Anterior cingulate cortex (tissue), 58 donors: ENCODE results near the gene TK2.
"Not testable (repeated sequence)": the region's sequence is repeated elsewhere in the genome, so short reads cannot be mapped to it uniquely, and the experiment has no call there.

Experiments used
- DNase-seq, 58 donors: peaks; one replicate each; lab custom pipeline; 2025; lab: John Stamatoyannopoulos, UW

Gene TK2

GRCh38 chr16:66574531-66574930 is 24.6 kb upstream of the TK2 start:
- no peak for DNase-seq

GRCh38 chr16:66574081-66574480 is 24.2 kb upstream of the TK2 start:
- no peak for DNase-seq

DNA sequence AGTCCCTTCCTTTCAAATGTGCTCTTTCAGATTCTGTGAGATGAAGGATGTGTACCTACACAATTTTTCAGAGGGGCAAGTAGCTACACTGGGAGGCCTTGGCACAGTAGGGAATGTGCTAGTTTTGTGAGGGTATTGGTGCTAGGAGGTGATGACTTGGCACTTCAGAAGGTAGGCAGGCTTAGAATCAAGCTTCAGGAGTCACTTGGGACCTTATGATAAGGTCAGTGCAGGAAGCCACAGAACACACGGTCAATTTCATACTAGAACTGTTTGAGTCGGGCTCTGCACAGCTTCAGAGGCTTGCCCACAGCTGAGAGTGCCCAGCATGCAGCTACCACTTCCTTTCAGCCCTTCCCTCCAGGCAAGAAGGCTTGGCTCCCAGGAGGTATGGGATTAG is 22.4 kb upstream of the TK2 start:
- no peak for DNase-seq

GRCh38 chr16:66569827-66570405 is 20.0 kb upstream of the TK2 start:
- no peak for DNase-seq

DNA sequence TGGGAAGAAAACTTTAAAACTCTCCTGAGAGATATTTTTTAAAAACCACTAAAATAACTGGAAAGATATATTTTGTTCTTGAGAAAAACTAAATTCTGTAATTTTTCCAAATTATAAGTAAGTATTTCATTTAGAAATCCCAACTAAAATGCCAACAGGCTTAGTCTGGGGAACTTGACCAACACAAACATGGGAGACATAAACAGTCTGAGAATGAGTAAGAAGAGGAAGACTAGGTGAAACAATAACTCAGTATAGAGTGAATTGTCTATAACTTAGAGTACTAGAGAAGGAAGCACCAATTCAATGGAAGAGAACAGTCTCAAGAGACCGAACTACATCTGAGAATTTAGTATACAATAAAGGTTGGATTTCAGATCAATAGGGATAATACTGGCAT is 19.2 kb upstream of the TK2 start:
- DNase-seq, result no peak

DNA sequence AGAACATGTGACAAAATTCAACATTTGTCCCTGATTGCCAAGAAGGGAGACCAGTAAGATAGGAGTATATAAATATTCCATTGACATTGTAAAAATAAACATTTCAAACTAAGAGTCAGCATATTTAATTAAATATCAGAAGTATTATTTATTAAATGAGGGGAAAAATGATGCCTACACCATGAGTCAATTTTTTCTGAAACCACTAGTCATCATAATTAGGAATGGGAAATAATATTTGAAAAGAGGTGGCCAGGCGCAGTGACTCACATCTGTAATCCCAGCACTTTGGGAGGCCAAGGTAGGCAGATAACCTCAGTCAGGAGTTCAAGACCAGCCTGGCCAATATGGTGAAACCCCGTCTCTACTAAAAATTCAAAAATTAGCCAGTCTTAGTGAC is 18.4 kb upstream of the TK2 start:
- DNase-seq, result no peak

- not testable (repeated sequence) for DNase-seq
These were observed 17.3 kb upstream of the TK2 start for GRCh38 chr16:66567270-66567669.

DNA sequence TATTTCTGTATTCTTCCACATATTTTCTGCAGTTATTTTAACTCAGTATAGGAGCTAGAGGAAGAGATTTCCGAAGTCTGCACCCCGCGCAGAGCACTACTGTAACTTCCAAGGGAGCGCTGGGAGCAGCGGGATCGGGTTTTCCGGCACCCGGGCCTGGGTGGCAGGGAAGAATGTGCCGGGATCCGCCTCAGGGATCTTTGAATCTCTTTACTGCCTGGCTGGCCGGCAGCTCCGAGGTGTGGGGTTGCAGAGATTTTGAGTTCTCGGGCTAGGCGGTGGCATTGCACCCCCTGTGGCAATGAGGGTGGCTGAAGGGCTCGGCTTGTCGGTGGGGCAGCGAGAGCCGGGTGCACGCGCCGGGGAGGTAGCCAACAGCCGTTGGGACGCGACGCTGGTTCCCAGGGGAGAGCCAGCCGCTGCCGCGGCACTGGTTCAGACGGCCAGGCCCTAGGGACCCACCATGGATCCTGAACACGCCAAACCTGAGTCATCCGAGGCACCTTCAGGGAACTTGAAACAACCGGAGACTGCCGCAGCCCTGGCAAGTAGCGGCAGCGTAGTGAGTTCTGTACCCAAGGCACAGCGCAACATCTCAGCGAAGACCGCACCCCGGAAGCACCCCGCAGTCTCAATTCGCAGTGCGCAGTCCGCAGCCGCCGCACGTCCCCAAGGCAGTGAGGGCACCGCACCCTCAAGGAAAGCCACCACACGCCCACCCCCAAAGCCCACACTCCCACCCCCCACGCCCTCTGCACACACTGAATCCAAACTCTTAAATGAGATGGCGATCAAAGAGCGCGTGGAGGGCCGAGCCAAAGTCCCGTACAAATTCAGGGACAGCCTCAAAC is 16.4 kb upstream of the TK2 start, which contains the start of gene CMTM1:
Gene CMTM1, plus strand, starts transcription at position 389 of the 851 bp plus-strand sequence. Its CDS starts 75 bp downstream, at position 464.
- DNase-seq, result no peak

GRCh38 chr16:66563574-66564334 is 13.8 kb upstream of the TK2 start:
- no peak for DNase-seq

DNA sequence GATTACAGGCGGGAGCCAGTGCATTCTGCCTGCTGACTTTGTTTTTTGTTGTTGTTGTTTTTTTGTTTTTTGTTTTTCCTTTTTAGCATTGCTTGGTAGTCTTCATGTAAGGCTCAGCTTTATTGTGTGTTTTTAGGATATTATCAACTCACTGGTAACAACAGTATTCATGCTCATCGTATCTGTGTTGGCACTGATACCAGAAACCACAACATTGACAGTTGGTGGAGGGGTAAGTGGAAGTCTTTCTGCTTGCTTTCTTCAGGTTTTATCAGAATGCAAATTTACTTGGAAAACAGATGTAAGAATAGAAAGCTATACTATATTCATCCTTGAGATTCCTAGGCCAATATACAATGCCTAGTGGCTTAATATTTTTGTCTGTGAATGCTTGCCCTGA is 13.1 kb upstream of the TK2 start:
- no peak for DNase-seq

DNA sequence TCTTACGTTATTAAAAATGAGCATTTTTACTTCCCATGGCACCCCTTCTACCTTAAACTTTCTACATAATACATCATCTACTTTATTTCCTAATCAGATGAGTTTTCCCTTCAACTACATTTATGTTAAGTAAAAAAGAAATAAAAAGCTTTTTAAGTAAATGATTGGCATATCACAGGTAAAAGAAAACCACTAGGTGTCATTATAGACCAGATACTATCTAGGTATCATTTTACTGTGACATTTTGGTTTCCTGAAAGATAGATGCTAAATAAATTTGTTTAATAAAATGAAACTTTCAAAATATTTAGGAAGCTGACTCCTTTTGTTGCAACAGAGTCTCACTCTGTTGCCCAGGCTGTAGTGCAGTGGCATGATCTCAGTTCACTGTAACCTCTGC is 12.5 kb upstream of the TK2 start:
- DNase-seq, result no peak

- DNase-seq, result no peak
These were observed 11.6 kb upstream of the TK2 start for GRCh38 chr16:66561381-66562080.

DNA sequence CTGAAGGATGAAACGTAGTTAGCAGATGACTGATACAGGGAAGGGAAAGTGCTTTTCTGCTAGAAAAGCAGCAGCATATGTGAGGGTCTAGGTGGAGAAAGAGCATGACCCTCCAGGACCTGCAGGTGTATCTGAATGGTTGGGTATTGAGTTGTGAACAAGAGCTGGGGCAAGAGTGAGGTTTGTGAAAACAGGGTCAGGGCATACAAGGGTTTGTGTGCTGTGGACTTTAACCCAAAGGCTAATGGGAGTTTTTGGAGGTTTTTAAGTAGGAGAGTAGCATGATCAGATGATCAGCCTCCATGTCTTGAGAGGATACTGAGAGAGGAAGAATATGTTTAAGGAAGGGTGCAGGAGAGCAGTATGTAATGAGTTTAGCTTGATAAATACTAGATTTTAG is 10.2 kb upstream of the TK2 start:
- no peak for DNase-seq

- no peak for DNase-seq
These were observed 4.6 kb upstream of the TK2 start for GRCh38 chr16:66554495-66554894.

GRCh38 chr16:66554021-66554420 is 4.1 kb upstream of the TK2 start:
- DNase-seq, result no peak

- DNase-seq, result no peak
These were observed 3.3 kb upstream of the TK2 start for GRCh38 chr16:66553223-66553622.

GRCh38 chr16:66552286-66553177 is 2.6 kb upstream of the TK2 start, which contains the start of gene CKLF:
Gene CKLF (plus strand): TSS chr16:66552576. CDS start chr16:66552716, 140 bp downstream.
- peak; percentile 31 to 91 (median 83) for DNase-seq

DNA sequence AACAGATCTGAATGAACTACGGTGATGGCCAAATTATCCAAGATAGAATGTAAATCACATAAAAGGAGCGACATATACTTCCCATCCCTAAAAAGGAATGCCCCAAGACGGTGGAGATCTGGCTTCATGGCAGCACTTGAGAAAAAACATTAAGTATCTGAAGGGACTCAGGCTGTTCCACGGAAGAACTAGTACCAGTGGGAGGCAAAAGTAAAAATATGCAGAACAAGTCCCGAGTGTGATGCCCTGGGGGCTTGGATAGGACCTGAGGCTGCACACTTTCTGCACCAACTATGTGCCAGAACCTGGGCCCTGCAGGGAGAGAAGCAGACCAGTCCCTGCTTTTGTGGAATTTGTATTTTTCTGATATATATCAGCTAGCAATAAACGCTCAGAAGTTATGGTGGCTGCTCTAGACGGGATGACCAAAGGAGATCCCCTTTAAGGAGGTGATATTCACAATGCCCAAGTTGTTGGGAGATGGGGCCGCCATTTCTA is 1.9 kb upstream of the TK2 start:
- DNase-seq, result peak in 3 of 58 donors; percentile 38 to 60 (median 42)

- DNase-seq, result peak in 2 of 58 donors; percentile 6 to 7
These were observed 1.4 kb upstream of the TK2 start for GRCh38 chr16:66551348-66551759.
